Lower leg skin (tissue), 4 donors: ENCODE data around the gene LYPLA2. TPM values are rescaled to one million over a fixed set of nuclear protein-coding genes. Genes with fewer than 3 reads are reported as not detected.
"Not testable (repeated sequence)": the region's sequence is repeated elsewhere in the genome, so short reads cannot be mapped to it uniquely, and the experiment has no call there.

Experiments used
- DNase-seq, 2 donors: peaks; one replicate each; pipeline ENCODE4 v3.0.0-alpha.2; 2019; ENCODE audit warnings: low spot score in 2 of 2
- H3K4me3 ChIP-seq: fragments of 200-600 bp; sonication (generic); 2 replicates; pipeline ENCODE4 v1.5.1; 2017; ENCODE audit warnings: mild to moderate bottlenecking, low read depth; ENCODE audit not compliant: poor library complexity, severe bottlenecking
- POLR2A ChIP-seq, 2 donors: fragments of 450-650 bp; IDR thresholded peaks; one replicate each; pipeline ENCODE4 v1.6.1; 2016 to 2017; ENCODE audit warnings: antibody characterized with exemption in 2 of 2, mild to moderate bottlenecking in 1 of 2, moderate library complexity in 1 of 2
- WGBS, 2 donors: methylation state at CpG; one replicate each; pipeline ENCODE4 v1.1.5; 2018; 5-methylcytosine and 5-hydroxymethylcytosine counted together
- intact Hi-C: fragments of 100-400 bp; cut with DNase I; formaldehyde crosslinking; loops from one replicate; pipeline ENCODE4 v1.15.0; 2023; ENCODE audit warnings: low total_unique reads
- total RNA-seq, 4 donors: library from RNA; depleted of rRNA; stranded (reverse); fragments of >200 nt; gene quantifications; one replicate each; pipeline ENCODE4 v1.1.0, GENCODE V29; 2016
- TF ChIP-seq, protein P1 (sequence below), 3 donors: fragments of 450-650 bp; IDR thresholded peaks; one replicate each; pipeline ENCODE4 v1.5.1; 2016; ENCODE audit warnings: antibody characterized with exemption in 3 of 3, mild to moderate bottlenecking in 3 of 3, moderate library complexity in 2 of 3

Gene LYPLA2
- total RNA-seq, 4 donors from 2014 or later = 57.6 to 76.0 (median 66.7) TPM

DNA sequence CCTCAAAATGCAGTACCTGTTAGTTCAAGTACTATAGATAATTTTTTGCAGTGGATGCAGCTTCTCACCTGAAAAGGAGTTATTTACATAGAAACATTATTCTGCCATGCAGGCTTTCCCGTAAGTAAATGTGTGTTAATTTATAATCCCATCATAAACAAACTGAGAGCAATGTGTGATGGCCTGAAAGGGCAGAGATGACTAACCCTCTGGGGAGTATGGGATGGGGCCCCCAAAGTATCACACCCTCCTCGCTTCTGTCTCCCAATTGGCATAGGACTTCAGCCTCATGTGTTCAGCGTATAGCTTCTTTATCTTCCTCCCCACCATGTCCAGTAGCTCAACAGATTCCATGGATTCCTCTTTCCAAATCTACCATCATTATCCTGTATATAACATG lies 26.7 kb downstream of the LYPLA2 start:
- no peak overlapping the region for H3K4me3 ChIP-seq
- no peak for DNase-seq
- 91 to 94% methylated on average over 3 of the region's 3 CpGs for WGBS, 2 donors
- intact Hi-C loops = no loop called here
- TF ChIP-seq, protein P1, sequence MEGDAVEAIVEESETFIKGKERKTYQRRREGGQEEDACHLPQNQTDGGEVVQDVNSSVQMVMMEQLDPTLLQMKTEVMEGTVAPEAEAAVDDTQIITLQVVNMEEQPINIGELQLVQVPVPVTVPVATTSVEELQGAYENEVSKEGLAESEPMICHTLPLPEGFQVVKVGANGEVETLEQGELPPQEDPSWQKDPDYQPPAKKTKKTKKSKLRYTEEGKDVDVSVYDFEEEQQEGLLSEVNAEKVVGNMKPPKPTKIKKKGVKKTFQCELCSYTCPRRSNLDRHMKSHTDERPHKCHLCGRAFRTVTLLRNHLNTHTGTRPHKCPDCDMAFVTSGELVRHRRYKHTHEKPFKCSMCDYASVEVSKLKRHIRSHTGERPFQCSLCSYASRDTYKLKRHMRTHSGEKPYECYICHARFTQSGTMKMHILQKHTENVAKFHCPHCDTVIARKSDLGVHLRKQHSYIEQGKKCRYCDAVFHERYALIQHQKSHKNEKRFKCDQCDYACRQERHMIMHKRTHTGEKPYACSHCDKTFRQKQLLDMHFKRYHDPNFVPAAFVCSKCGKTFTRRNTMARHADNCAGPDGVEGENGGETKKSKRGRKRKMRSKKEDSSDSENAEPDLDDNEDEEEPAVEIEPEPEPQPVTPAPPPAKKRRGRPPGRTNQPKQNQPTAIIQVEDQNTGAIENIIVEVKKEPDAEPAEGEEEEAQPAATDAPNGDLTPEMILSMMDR (IDR thresholded peaks at IDR 0.05) = no peak
- TF ChIP-seq POLR2A (IDR thresholded peaks at IDR 0.05) = no peak

DNA sequence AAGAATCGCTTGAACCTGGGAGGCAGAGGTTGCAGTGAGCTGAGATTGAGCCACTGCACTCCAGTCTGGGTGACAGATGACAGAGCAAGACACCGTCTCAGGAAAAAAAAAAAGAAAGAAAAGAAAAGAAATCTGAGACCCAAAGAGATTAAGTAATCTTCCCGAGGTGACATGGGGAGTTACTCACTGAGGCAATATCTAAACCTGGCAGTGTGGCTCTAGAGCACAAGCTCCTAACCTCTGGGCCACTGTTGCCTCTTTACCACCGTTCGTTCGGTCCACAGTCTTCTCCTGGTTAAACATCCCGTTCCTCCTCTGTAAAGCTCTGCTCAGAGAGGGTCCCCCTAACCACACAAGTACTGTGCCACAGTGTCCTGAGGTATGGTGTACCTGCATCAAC lies 32.8 kb downstream of the LYPLA2 start:
- intact Hi-C loops = no loop called here
- WGBS, 2 donors = 80 to 85% methylated on average over 7 of the region's 7 CpGs
- TF ChIP-seq POLR2A (IDR thresholded peaks at IDR 0.05) = no peak
- TF ChIP-seq, protein P1 (IDR thresholded peaks at IDR 0.05) = no peak
- no peak for DNase-seq
- no peak overlapping the region for H3K4me3 ChIP-seq

DNA sequence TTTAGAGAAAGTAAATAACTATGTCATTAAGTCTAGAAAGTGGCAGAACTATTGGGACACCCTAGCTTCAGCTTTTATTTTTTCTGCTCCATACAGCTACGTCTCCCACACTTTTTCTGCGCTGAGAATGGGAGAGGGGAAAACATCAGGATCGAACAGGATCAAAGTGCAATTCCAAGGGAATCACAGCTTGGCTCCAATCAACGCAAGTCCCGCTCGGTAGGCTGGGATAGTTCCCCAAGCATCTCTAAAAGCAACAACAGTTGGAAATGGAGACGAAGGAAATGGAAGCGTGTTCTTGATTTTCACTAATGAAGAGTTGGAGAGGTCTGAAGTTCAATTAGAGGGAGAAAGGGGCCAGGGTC lies 33.7 kb downstream of the LYPLA2 start:
- intact Hi-C loops = no loop called here

DNA sequence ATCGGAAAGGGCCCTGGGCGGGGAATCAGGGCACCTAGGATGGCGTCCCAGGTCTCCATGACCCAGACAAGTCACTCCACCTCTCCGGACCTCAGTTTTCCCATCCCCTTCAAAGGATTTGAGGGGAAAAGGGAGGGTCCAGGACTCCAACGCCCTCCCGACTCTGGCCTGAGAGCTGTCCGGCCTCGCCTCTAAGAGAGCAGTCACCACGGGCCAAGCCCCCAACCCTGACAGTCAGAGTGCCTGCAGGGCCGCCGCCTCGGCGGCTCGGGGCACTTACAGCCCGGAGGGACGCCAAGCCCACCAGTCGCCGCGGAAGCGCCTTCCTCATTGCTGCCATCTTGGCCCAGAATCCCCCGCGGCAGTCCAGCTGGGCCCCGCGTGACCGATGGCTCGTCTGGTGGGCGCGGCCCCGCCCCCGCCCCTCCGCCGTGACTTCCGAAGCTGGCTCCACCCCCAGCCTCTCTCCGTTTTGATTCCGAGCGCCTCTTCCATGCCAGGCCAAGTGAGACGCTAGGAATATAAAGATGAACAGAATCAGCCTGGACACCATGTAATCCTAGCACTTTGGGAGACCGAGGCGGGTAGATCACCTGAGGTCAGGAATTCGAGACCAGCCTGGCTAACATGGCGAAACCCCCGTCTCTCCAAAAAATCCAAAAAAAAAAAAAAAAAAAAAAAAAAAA lies 34.3 kb downstream of the LYPLA2 start, which contains the start of gene HMGCL:
Gene HMGCL (minus strand): TSS at position 354 of the 686 bp plus-strand sequence. CDS start 14 bp downstream, at position 340.
- WGBS, 2 donors = 0% methylated on average over 22 to 35 of the region's 42 CpGs

More for the DNA sequence above, 33.7 kb downstream of the LYPLA2 start:
- 5 to 6% methylated on average over 8 of the region's 8 CpGs for WGBS, 2 donors
- DNase-seq = no peak
- no peak for TF ChIP-seq POLR2A (IDR thresholded peaks at IDR 0.05)
- TF ChIP-seq, protein P1 (IDR thresholded peaks at IDR 0.05) = no peak
- peak overlapping the region; percentile 99 for H3K4me3 ChIP-seq

DNA sequence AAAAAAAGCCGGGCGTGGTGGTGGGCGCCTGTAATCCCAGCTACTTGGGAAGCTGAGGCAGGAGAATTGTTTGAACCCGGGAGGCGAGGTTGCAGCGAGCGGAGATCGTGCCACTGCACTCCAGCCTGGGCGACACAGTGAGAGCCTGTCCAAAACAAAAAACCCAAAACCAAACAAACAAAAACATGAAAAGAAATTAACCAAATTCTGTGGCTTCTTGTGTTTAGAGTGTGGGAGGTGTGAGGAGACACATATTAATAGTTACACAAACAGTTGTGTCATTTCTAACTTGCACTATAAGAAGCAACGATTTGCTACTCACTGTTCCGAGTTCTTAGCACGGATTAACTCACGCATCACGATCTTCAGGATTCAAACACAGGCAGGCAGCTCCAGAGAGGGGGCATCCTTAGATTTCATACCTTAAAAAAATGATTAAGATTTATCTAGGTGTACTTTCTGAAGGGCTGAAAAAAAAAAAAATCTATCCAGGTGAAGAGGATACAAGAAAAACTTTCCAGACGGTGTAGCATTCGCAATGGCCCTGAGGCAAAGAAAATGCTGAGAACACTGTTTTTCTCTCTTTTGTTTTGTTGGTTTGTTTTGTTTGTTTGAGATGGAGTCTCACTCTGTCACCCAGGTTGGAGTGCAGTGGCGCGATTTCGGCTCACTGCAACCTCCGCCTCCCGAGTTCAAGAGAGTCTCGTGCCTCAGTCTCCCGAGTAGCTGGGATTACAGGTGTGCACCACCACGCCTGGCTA lies 35.0 kb downstream of the LYPLA2 start:
- TF ChIP-seq, protein P1 (IDR thresholded peaks at IDR 0.05) = no peak
- no peak for TF ChIP-seq POLR2A (IDR thresholded peaks at IDR 0.05)
- DNase-seq = no peak
- H3K4me3 ChIP-seq = no peak overlapping the region
- intact Hi-C loops = no loop called here
- 52 to 70% methylated on average over 21 to 24 of the region's 24 CpGs for WGBS, 2 donors

More for the DNA sequence above, 34.3 kb downstream of the LYPLA2 start, which contains the start of gene HMGCL:
- intact Hi-C loops = no loop called here
- H3K4me3 ChIP-seq = peak within 1 kb of the TSS; percentile 99
- peak; percentile 89 to 98 for DNase-seq
- TF ChIP-seq POLR2A (IDR thresholded peaks at IDR 0.05) = peak in 1 of 2 donors; percentile 38
- TF ChIP-seq, protein P1 (IDR thresholded peaks at IDR 0.05) = no peak

DNA sequence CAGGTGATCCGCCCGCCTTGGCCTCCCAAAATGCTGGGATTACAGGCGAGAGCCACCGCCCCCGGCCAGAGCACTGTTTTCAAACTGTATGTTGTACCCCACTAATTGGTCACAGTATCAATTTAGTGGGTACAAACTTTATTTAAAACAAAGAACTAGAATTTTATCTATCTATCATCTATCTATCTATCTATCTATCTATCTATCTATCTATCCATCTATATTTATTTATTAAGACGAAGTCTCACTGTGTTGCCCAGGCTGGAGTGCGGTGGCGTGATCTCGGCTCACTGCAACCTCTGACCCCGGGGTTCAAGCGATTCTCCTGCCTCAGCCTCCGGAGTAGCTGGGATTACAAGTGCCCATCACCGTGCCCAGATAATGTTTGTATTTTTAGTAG lies 35.6 kb downstream of the LYPLA2 start:
- intact Hi-C loops, DNase-seq, H3K4me3 ChIP-seq: not testable (repeated sequence)
- 96% methylated on average over 13 of the region's 13 CpGs for WGBS, 2 donors
